ENCODE data around the gene SYTL5. TPM values are rescaled to one million over a fixed set of nuclear protein-coding genes. Genes with fewer than 3 reads are reported as not detected.

The SYTL5 gene
- total and polyA plus RNA-seq, 2 experiments from 2014 or later = 0.23 to 0.35 TPM

GRCh38 chrX:38102875-38103274 is 96.5 kb downstream of the SYTL5 start:
- no peak overlapping the region for H2AFZ ChIP-seq
- peaks cover 12% of the 10 kb centered on the region for H3K4me1 Mint-ChIP-seq
- H3K27ac ChIP-seq (ENCODE audit: low read depth) = no peak overlapping the region
- DNase-seq (ENCODE audit: low spot score) (no peak), ATAC-seq (no peak)
- no peaks in the 10 kb centered on the region; the same call in 2 of the 3 replicates for H3K9me3 Mint-ChIP-seq
- no peaks in the 10 kb centered on the region for H3K27me3 ChIP-seq (ENCODE audit: insufficient read depth)
- no peaks in the 10 kb centered on the region for H3K27me3 Mint-ChIP-seq (ENCODE audit: insufficient read depth, low read depth, poor library complexity)
- H3K27ac Mint-ChIP-seq = no peak overlapping the region
- H3K36me3 Mint-ChIP-seq (ENCODE audit: low read depth) = no peaks in the 10 kb centered on the region
- no peak overlapping the region for H3K4me3 Mint-ChIP-seq
- no peaks in the 10 kb centered on the region for H3F3A ChIP-seq (replicated peaks; ENCODE audit: low read depth)
- no peaks in the 10 kb centered on the region for H4K20me1 ChIP-seq (replicated peaks; ENCODE audit: insufficient read depth)
- no peaks in the 10 kb centered on the region for H3K4me1 ChIP-seq (ENCODE audit: insufficient read depth)
- TF ChIP-seq ZNF114 (CRISPR knock-in tag; IDR thresholded peaks at IDR 0.05) = no peak
- TF ChIP-seq CTCF (conservative IDR thresholded peaks at IDR 0.05; ENCODE audit: low read depth in 2 of 2) = no peak
- TF ChIP-seq CREB1 (CRISPR knock-in tag; IDR thresholded peaks at IDR 0.05; ENCODE audit: low read depth) = no peak
- no peak for TF ChIP-seq POLR2AphosphoS5 (IDR thresholded peaks at IDR 0.05; ENCODE audit: low read depth)
- no peak for TF ChIP-seq ZNF462 (CRISPR knock-in tag; IDR thresholded peaks at IDR 0.05)
- TF ChIP-seq ETS1 (IDR thresholded peaks at IDR 0.05) = no peak
- TF ChIP-seq NANOG (IDR thresholded peaks at IDR 0.05; ENCODE audit: borderline replicate concordance) = no peak
- no peak for TF ChIP-seq STAT1 (IDR thresholded peaks at IDR 0.05; ENCODE audit: unreplicated experiment)
- TF ChIP-seq ZNF331 (CRISPR knock-in tag; IDR thresholded peaks at IDR 0.05; ENCODE audit: low read depth) = no peak
- TF ChIP-seq JUNB (IDR thresholded peaks at IDR 0.05; ENCODE audit: unreplicated experiment) = no peak
- TF ChIP-seq EZH2 (IDR thresholded peaks at IDR 0.05; ENCODE audit: low read depth, unreplicated experiment) = no peak
- no peak for TF ChIP-seq REST (IDR thresholded peaks at IDR 0.05; ENCODE audit: unreplicated experiment)
- no peak for TF ChIP-seq EZH2phosphoT487 (IDR thresholded peaks at IDR 0.05; ENCODE audit: unreplicated experiment)
- no peaks in the 10 kb centered on the region for H3K36me3 ChIP-seq (ENCODE audit: insufficient read depth)
- no peaks in the 10 kb centered on the region for H3K9me2 ChIP-seq (ENCODE audit: insufficient read depth)
- H3K4me3 ChIP-seq = no peak overlapping the region
- H3K4me2 ChIP-seq = no peak overlapping the region
- no peaks in the 10 kb centered on the region for H3K79me2 ChIP-seq (replicated peaks; ENCODE audit: insufficient read depth)

Measured in GM23338 (cell line).